Glutamatergic neuron (in vitro differentiated cells): Measurements from ENCODE around the gene TSPAN18. TPM values are rescaled to one million over a fixed set of nuclear protein-coding genes. Genes with fewer than 3 reads are reported as not detected.

ENCODE experiments used
- DNase-seq: peaks from one replicate; pipeline ENCODE4 v3.0.0; 2022
- H3K27ac Mint-ChIP-seq: one replicate; pipeline ENCODE4 v1.8.0; 2020; ENCODE audit warnings: mild to moderate bottlenecking, mixed read lengths, inconsistent platforms; ENCODE audit not compliant: unreplicated experiment
- H3K27me3 Mint-ChIP-seq: one replicate; pipeline ENCODE4 v1.8.0; 2020; ENCODE audit warnings: mild to moderate bottlenecking, moderate library complexity, mixed read lengths, inconsistent platforms; ENCODE audit not compliant: unreplicated experiment
- H3K36me3 Mint-ChIP-seq: one replicate; pipeline ENCODE4 v1.8.0; 2020; ENCODE audit warnings: mild to moderate bottlenecking, mixed read lengths, inconsistent platforms; ENCODE audit not compliant: unreplicated experiment
- H3K4me1 Mint-ChIP-seq: one replicate; pipeline ENCODE4 v1.8.0; 2020; ENCODE audit warnings: mild to moderate bottlenecking, low read depth, mixed read lengths, inconsistent platforms; ENCODE audit not compliant: unreplicated experiment
- H3K4me3 Mint-ChIP-seq: one replicate; pipeline ENCODE4 v1.8.0; 2020; ENCODE audit warnings: mild to moderate bottlenecking, mixed read lengths, inconsistent platforms; ENCODE audit not compliant: unreplicated experiment
- H3K9me3 Mint-ChIP-seq: one replicate; pipeline ENCODE4 v1.8.0; 2020; ENCODE audit warnings: mild to moderate bottlenecking, moderate library complexity, mixed read lengths, inconsistent platforms; ENCODE audit not compliant: unreplicated experiment
- CTCF ChIP-seq: fragments of 200-600 bp; sonication (generic); IDR thresholded peaks from one replicate; pipeline ENCODE4 v1.5.0; 2021; ENCODE audit not compliant: partially characterized antibody, unreplicated experiment
- total RNA-seq: library from RNA; stranded (reverse); fragmentation: NEBNext Ultra II Directional; extraction: Animal tissue kit (Norgen Biotek cat#: 25700); gene quantifications from one replicate; pipeline ENCODE4 v1.2.1, GENCODE V29; 2021; ENCODE audit not compliant: unreplicated experiment

Gene TSPAN18
- total RNA-seq, 1 donor from 2014 or later: 80.4 TPM

- no peaks in the 10 kb centered on the region for H3K36me3 Mint-ChIP-seq
- H3K4me1 Mint-ChIP-seq: peaks cover 15% of the 10 kb centered on the region
- H3K9me3 Mint-ChIP-seq: peaks cover 2% of the 10 kb centered on the region
- no peak overlapping the region for H3K27ac Mint-ChIP-seq
- DNase-seq: peak; percentile 73
- H3K27me3 Mint-ChIP-seq: peaks cover 2% of the 10 kb centered on the region
- peak; percentile 83 for TF ChIP-seq CTCF
- H3K4me3 Mint-ChIP-seq: no peak overlapping the region
These were observed 48.7 kb downstream of the TSPAN18 start for GRCh38 chr11:44775366-44775984.

- H3K27ac Mint-ChIP-seq: no peak overlapping the region
- no peak for TF ChIP-seq CTCF
- no peak overlapping the region for H3K4me3 Mint-ChIP-seq
- peaks cover 2% of the 10 kb centered on the region for H3K27me3 Mint-ChIP-seq
- H3K36me3 Mint-ChIP-seq: no peaks in the 10 kb centered on the region
- peaks cover 19% of the 10 kb centered on the region for H3K4me1 Mint-ChIP-seq
- no peak for DNase-seq
- peaks cover 2% of the 10 kb centered on the region for H3K9me3 Mint-ChIP-seq
These were observed 49.3 kb downstream of the TSPAN18 start for GRCh38 chr11:44775985-44776446.

- Mint-ChIP-seq H3K36me3 (no peaks in the 10 kb centered on the region), H3K27me3 (peaks cover 2% of the 10 kb centered on the region), H3K4me1 (peaks cover 22% of the 10 kb centered on the region), H3K9me3 (peaks cover 2% of the 10 kb centered on the region), H3K4me3 (no peak overlapping the region), H3K27ac (no peak overlapping the region)
- TF ChIP-seq CTCF: no peak
- DNase-seq: no peak
These were observed 49.9 kb downstream of the TSPAN18 start for GRCh38 chr11:44776551-44777208.

GRCh38 chr11:44777209-44778194, 50.7 kb downstream of the TSPAN18 start:
- peaks cover 2% of the 10 kb centered on the region for H3K27me3 Mint-ChIP-seq
- peaks cover 2% of the 10 kb centered on the region for H3K9me3 Mint-ChIP-seq
- TF ChIP-seq CTCF: no peak
- no peak overlapping the region for H3K27ac Mint-ChIP-seq
- no peak for DNase-seq
- no peaks in the 10 kb centered on the region for H3K36me3 Mint-ChIP-seq
- H3K4me3 Mint-ChIP-seq: no peak overlapping the region
- H3K4me1 Mint-ChIP-seq: peaks cover 23% of the 10 kb centered on the region
